GM19463 (cell line): ENCODE results near the gene CDRT4.
"Not testable (repeated sequence)": the region's sequence is repeated elsewhere in the genome, so short reads cannot be mapped to it uniquely, and the experiment has no call there.

Experiments used
- ATAC-seq: cut with Tn5 transposase; IDR thresholded peaks from one replicate; pipeline ENCODE4 v1.9.1; 2021; ENCODE audit warnings: mild to moderate bottlenecking, moderate library complexity; ENCODE audit not compliant: unreplicated experiment

Gene CDRT4

DNA sequence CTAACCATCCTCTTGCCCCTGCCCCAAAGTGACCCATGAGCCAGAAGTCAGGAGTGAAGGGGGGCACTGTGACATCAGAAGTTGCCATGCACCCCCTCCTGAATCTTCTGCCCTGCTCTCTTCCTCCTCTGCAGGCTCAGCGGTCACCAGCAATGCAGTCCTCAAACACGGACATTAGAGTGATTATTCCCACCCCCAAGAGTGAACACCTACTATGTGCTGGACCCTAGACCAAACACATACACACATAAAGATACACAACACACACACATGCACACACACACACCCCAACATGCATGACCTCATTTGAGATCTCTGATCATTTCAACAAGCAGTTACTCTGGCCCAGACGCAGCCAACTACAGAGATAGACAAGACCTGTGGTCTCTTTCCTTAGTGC, at the start of gene CDRT4:
CDRT4 (minus strand) TSS at position 30 of the 400 bp plus-strand sequence. CDS start 27,383 bp downstream, outside the sequence.
- ATAC-seq: no peak

DNA sequence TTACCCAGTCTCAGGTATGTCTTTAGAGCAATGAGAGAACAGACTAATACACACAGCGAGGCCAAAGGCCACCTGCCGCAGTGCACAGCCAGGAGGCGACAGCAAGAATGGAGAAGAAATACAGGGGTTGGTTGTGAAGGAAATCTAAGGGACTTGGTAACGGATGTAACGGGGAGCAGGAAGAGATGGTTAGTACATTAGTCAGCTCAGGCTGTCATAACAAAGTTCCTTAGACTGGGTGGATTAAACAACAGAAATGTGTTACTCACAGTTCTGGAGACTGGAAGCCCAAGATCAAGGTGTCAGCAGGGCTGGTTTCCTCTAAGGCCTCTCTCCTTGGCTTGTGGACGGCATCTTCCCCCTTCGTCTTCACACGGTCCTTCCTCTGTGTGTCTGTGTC, 48.7 kb upstream of the CDRT4 start:
- no peak for ATAC-seq

DNA sequence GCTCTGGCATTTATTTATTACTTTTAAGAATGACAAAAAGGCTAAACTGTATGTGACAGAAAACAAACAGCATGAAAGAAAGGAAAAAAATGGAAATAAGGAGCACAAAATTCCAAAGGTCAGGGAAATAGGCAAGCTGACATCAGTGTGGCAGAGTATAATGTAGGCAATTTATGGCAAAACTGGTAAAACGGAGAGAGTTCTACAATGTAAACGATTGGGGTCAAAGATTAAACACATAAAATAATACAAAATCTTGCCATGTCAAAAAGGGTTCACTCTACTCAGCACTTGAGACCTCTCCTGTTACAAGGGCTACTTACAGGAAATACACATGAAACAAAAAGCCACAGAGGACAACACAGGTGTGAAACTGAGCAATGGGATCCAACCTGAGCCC, 47.0 kb upstream of the CDRT4 start:
- no peak for ATAC-seq

DNA sequence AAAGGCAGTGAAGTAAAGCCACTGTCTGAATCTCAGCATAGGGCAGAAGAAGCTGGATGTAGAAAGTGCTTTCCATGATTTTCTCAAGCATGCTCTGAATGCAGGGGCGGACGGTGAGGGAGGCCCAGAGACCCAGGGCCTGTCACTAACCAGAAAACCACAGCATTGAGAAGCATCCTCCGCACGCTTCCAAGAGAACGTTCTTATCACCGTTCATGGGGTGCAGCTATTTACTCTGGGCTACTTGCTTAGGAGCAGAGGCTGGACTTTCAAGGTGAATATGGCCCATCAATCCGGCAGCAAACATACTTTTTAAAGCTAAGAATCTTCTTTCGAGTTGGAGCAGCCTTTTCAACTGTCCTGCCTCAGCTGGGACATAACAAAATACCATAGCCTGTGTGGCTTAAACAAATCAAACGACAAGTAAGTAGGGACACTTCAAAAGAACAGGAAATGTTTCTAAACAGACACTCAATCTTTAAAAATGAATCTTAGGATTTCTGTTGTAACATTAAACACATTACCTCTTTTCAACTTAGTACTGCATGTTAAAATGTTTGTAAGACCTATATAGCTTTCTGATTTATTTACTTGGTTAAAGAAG, 46.5 kb upstream of the CDRT4 start:
- no peak for ATAC-seq

DNA sequence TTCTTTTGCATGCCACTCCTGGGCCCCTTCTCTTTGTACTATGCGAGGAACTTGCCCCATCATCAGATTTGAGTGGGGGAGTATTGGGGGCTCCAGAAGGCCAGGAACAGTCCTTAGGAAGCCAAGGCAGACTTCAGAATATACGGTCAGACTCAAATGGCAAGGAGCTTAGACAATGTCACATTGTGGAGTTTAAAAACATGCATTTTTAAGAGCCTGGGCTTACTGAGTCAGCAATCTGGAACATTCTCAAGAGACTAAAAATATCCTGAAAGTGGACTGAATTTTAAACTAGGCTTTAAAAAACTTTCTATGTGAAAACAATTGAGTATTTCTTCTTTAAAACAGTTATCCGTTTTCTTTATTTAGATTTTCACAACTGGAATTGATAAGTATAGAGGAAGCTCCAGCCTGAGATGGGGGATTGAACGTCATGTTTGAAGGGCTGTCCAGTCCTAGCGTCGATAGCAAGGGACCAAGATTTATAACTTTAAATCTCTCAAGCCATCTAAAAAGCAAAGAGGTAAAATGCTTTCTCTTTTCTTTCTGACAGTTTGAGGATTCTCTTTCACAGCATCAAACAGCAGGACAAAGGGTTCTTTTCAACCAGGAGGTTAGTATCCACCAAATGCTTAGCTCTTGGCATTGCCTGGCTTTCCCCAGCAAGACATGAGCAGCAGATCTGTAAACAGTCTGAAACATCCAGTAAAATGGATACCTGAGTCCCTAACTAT, 45.8 kb upstream of the CDRT4 start:
- ATAC-seq: no peak

DNA sequence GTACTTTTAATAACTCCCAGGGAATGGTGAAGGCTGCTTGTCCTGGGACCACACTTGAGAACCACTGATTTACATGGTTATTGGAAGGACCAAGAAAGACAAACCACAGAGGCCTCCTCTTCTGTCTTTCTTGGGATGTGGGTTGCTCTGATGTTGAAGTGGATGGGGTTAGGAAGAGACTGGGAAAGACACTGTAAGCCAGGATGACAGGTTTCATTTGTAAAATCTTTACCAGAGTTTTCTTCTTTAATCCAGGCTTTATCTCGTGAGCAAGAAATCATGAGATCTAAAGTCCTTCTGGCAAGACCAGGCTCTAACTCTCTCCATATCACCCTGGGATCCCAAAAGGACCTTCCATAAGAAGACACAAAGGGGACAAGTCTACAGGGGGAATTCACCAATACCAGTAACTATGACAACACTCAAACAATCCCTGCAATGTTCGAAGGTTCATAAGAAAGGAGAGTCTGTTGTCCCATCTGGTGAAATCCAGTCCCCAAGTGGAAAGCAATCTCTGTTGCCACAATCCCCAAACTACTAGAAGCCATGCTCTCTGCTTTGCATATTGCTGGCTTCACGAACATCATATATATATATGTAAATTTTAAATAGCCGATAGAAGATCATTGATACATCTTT, 44.8 kb upstream of the CDRT4 start:
- no peak for ATAC-seq

GRCh38 chr17:15511142-15511541, 43.7 kb upstream of the CDRT4 start:
- no peak for ATAC-seq

- ATAC-seq: no peak
Observed at GRCh38 chr17:15510361-15510760, 42.9 kb upstream of the CDRT4 start.

GRCh38 chr17:15509095-15509494, 41.7 kb upstream of the CDRT4 start:
- ATAC-seq: no peak

- ATAC-seq: no peak
Observed at GRCh38 chr17:15508466-15508865, 41.0 kb upstream of the CDRT4 start.

- no peak for ATAC-seq
Observed at GRCh38 chr17:15507896-15508295, 40.5 kb upstream of the CDRT4 start.

GRCh38 chr17:15507001-15507400, 39.6 kb upstream of the CDRT4 start:
- no peak for ATAC-seq

- not testable (repeated sequence) for ATAC-seq
Observed at GRCh38 chr17:15505708-15506107, 38.3 kb upstream of the CDRT4 start.

- no peak for ATAC-seq
Observed at GRCh38 chr17:15503731-15504130, 36.3 kb upstream of the CDRT4 start.

DNA sequence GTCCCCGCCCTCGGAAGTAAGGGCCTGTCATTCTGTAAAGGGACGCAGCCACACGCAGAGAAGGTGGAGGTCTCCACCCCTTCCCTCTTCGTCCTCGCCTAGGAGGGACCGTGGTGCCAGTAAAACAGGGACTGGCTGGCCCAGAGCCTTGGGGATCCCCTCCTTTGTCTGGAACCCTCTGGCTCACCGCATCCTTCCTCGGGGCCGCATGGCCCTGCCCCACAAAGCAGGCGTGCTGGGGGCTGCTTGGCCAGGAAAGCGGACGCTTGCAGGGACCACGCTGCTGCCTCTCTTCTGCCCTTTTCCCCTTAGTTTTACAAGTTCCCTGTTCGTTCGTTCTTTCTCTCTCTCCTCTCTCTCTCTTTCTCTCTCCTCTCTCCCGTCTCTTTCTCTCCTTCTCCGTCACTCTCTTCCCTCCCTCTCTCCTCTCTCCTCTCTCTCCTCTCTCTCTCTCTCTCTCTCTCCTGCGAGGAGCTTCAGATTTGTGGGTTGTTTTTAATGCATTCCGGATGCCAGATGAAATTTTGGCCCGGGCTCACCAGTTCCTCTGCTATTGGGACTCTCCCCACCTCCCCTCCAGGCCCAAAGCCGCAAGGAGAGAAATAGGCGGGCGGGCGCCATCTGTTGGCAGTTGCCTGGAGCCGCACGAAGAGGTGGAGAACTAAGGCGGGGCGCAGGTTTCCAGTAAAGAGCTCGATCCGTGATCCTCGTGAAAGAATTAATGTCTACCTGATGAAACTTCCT, 35.1 kb upstream of the CDRT4 start:
- peak; percentile 95 for ATAC-seq

DNA sequence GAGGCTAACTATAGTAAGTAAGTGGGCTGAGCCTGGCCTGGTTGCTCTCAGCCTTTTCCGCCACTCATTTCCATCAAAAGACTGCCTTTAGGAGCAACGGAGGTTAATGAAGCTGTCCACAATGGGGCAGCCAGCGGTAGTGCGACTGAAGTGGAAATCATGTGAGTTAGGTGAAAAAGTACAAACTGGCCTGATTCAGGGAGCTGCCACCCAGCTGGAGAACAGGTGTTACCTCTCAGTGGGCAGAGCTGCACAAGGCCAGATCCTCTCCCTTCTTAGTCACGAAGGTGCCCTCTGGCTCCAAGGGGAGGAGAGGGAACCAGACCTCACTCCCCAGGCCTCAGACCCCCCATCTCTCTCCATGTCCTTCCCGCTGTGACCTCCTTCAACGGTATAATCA, 34.4 kb upstream of the CDRT4 start:
- ATAC-seq: no peak

DNA sequence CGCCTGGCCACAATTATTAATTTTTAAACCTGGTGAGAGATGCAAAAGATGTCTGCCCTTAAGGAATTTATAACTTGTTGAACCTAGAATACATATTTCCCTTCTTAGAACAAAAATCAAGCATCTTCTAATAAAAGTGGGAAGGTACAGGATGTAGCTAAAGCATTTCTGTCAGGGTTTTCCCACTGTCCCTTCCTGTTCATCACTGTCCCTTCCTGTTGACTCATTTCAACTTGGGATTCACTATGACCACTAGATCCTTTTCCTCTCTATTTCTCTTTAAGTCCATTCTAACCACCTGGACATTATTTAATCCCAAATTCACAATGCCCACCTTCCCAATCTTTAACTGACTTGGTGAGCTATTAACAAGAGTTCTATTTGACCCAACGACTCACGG, 33.9 kb upstream of the CDRT4 start:
- no peak for ATAC-seq

DNA sequence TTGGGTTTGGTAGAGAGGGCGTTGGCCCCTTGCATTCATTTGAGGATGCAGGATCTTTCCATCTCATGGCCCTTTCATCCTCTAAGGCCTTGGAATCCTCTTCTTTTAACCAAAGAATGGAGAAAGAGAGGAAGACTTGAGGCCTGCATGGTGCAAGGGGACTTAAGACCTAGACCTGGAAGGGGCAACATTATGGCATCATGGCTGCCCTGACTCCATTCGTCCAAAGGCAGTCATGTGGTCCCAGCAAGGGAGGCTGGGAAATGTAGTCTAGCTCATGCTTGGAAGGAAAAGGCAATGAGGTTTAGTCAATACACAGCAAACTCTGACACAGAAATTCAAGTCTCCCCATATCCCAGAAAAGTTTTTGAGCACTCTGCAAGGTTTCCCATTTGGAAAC, 30.7 kb upstream of the CDRT4 start:
- ATAC-seq: no peak

DNA sequence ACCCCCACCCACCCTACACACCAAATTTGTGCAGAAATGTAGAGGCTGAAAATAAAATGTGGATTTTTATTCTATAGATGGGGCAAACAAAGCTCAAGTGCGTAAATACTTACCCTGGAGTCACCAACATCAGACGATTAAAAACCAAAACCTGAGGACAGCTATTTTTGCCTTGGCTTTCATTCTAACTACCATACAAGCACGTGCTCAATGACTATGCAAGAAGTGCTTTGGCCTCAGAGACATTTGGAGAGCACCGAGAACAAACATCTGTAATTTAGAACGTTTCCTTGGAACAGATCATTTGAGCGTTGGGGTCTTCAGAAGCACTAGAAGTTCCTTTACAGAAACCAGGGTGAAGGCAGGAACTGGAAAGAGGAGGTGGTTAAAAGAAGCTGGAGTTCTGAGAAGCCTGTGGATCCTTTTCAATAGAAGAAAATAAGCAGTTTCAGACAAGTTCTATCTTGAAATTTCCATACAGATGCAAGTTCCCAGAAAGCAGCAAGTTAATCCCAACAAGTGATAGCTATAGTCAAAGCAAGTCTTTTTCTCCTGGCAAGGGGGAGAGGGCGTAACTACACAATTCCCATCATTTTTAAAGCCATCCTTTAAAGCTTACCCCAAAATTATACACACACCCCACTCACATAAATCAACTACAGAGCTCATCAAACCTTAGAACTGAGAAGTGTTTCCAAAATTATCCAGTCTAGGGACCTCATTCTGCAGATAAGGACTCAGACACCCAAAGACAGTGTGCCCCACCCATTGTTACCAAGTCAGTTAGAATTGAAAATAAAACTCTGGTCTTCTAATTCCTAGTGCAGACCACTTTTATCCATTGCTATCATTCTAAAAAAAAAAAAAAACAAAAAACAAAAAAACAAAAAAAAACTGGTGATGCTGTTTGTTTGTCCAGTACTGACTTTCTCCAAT, 29.6 kb upstream of the CDRT4 start:
- ATAC-seq: no peak

- ATAC-seq: no peak
Observed at GRCh38 chr17:15494821-15495220, 27.4 kb upstream of the CDRT4 start.

DNA sequence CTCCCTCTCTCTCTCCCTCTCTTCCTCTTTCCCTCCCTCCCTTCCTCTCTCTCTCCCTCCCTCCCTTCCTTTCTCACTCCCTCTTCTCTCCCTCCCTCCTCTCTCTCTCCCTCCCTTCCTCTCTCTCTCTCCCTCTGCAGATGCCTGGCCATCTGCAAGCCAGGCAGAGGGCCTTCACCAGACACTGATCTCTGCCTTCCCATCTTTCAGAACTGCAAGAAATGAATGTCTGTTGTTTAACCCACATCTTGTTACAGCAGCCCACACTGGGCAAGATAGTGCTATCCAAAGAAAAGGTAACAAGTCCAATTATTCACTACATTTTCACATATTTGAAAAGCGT, 26.2 kb upstream of the CDRT4 start:
- ATAC-seq: no peak
